H9 (cell line): ENCODE data around the gene ZNF524. TPM values are rescaled to one million over a fixed set of nuclear protein-coding genes. Genes with fewer than 3 reads are reported as not detected.

Experiments used
- DNase-seq: peaks from one replicate; pipeline ENCODE4 v3.0.0-alpha.2; 2017
- H2AFZ ChIP-seq: one replicate; pipeline ENCODE4 v1.6.1; 2013; ENCODE audit warnings: mild to moderate bottlenecking, low read length, control low read depth, moderate library complexity
- H2AK5ac ChIP-seq: 2 replicates; pipeline ENCODE4 v1.6.1; 2013; ENCODE audit warnings: low read length, control low read depth, mixed read lengths; ENCODE audit not compliant: insufficient read length
- H2BK120ac ChIP-seq: one replicate; pipeline ENCODE4 v1.6.1; 2013; ENCODE audit warnings: low read depth, mild to moderate bottlenecking, low read length, control low read depth, inconsistent platforms; ENCODE audit not compliant: poor library complexity, severe bottlenecking
- H2BK12ac ChIP-seq: 2 replicates; pipeline ENCODE4 v1.6.1; 2013; ENCODE audit warnings: low read length, control low read depth, mixed read lengths, low read depth; ENCODE audit not compliant: insufficient read length
- H2BK15ac ChIP-seq: 2 replicates; pipeline ENCODE4 v1.6.1; 2013; ENCODE audit warnings: low read depth, low read length, control low read depth
- H2BK20ac ChIP-seq: one replicate; pipeline ENCODE4 v1.6.1; 2013; ENCODE audit warnings: low read depth, mild to moderate bottlenecking, low read length, control low read depth, inconsistent platforms; ENCODE audit not compliant: poor library complexity, severe bottlenecking
- H2BK5ac ChIP-seq: 2 replicates; pipeline ENCODE4 v1.6.1; 2013; ENCODE audit warnings: low read length, control low read depth, mixed read lengths; ENCODE audit not compliant: insufficient read length
- H3K14ac ChIP-seq: 2 replicates; pipeline ENCODE4 v1.6.1; 2013; ENCODE audit warnings: low read length, control low read depth; ENCODE audit not compliant: insufficient read depth
- H3K18ac ChIP-seq: 2 replicates; pipeline ENCODE4 v1.6.1; 2013; ENCODE audit warnings: low read depth, mild to moderate bottlenecking, mixed read lengths, low read length, control low read depth; ENCODE audit not compliant: insufficient read length
- H3K23ac ChIP-seq: 2 replicates; pipeline ENCODE4 v1.6.1; 2013; ENCODE audit warnings: low read length, control low read depth, mixed read lengths, low read depth; ENCODE audit not compliant: insufficient read length
- H3K23me2 ChIP-seq: 2 replicates; pipeline ENCODE4 v1.6.1; 2013; ENCODE audit warnings: low read depth, mild to moderate bottlenecking, mixed read lengths, low read length, control low read depth; ENCODE audit not compliant: insufficient read length, poor library complexity, severe bottlenecking
- H3K27ac ChIP-seq: 2 replicates; pipeline ENCODE4 v1.5.1; 2013; ENCODE audit warnings: low read length, control low read depth, mixed read lengths, low read depth; ENCODE audit not compliant: insufficient read length
- H3K27me3 ChIP-seq: 2 replicates; pipeline ENCODE4 v1.6.1; 2013; ENCODE audit warnings: low read length, control low read depth, inconsistent platforms; ENCODE audit not compliant: insufficient read depth
- H3K4ac ChIP-seq: 2 replicates; pipeline ENCODE4 v1.6.1; 2013; ENCODE audit warnings: low read depth, mild to moderate bottlenecking, control low read depth, inconsistent platforms, low read length, moderate library complexity
- H3K4me1 ChIP-seq: 2 replicates; pipeline ENCODE4 v1.6.1; 2013; ENCODE audit warnings: low read length, control low read depth, inconsistent platforms; ENCODE audit not compliant: insufficient read depth
- H3K4me2 ChIP-seq: 2 replicates; pipeline ENCODE4 v1.6.1; 2013; ENCODE audit warnings: low read length, control low read depth, mixed read lengths; ENCODE audit not compliant: insufficient read length, insufficient read depth
- H3K56ac ChIP-seq: 2 replicates; pipeline ENCODE4 v1.6.1; 2013; ENCODE audit warnings: low read depth, mild to moderate bottlenecking, mixed read lengths, low read length, control low read depth; ENCODE audit not compliant: insufficient read length
- H3K79me1 ChIP-seq: 2 replicates; pipeline ENCODE4 v1.6.1; 2013; ENCODE audit warnings: low read depth, mild to moderate bottlenecking, moderate library complexity, low read length, control low read depth, inconsistent platforms; ENCODE audit not compliant: insufficient read depth, poor library complexity, severe bottlenecking
- H3K79me2 ChIP-seq: 2 replicates; pipeline ENCODE4 v1.6.1; 2013; ENCODE audit warnings: low read length, control low read depth, inconsistent platforms; ENCODE audit not compliant: insufficient read depth
- H3K9ac ChIP-seq: 2 replicates; pipeline ENCODE4 v1.6.1; 2013; ENCODE audit warnings: low read length, control low read depth, mixed read lengths; ENCODE audit not compliant: insufficient read length; ENCODE audit errors: extremely low read depth
- H3K9me3 ChIP-seq: one replicate; pipeline ENCODE4 v1.6.1; 2013; ENCODE audit warnings: low read depth, low read length, inconsistent platforms; ENCODE audit not compliant: control insufficient read depth
- H3T11ph ChIP-seq: one replicate; pipeline ENCODE4 v1.6.1; 2013; ENCODE audit warnings: mild to moderate bottlenecking, low read length, control low read depth, inconsistent platforms
- H4K20me1 ChIP-seq: one replicate; pipeline ENCODE4 v1.6.1; 2013; ENCODE audit not compliant: control insufficient read depth, insufficient read length, insufficient read depth
- H4K5ac ChIP-seq: 2 replicates; pipeline ENCODE4 v1.6.1; 2013; ENCODE audit warnings: low read depth, mild to moderate bottlenecking, mixed read lengths, low read length, control low read depth; ENCODE audit not compliant: insufficient read length
- H4K8ac ChIP-seq: replicated peaks from 2 replicates; pipeline ENCODE4 v1.6.1; 2013; ENCODE audit warnings: low read length, control low read depth, mixed read lengths, low read depth; ENCODE audit not compliant: insufficient read length
- H4K91ac ChIP-seq: 2 replicates; pipeline ENCODE4 v1.6.1; 2013; ENCODE audit warnings: low read depth, mild to moderate bottlenecking, moderate library complexity, mixed read lengths, low read length, control low read depth; ENCODE audit not compliant: insufficient read length
- H3K27ac Mint-ChIP-seq, 3 experiments: 2 replicates in 2 of 3; 3 replicates in 1 of 3; pipeline ENCODE4 v1.8.0; 2020 to 2021; ENCODE audit warnings: mixed read lengths in 3 of 3, mild to moderate bottlenecking in 1 of 3, moderate library complexity in 1 of 3
- H3K27me3 Mint-ChIP-seq: 2 replicates; pipeline ENCODE4 v1.8.0; 2021; ENCODE audit warnings: low read depth, mild to moderate bottlenecking, moderate library complexity, mixed read lengths
- H3K36me3 Mint-ChIP-seq, 3 experiments: 2 replicates in 2 of 3; 3 replicates in 1 of 3; pipeline ENCODE4 v1.8.0; 2020 to 2021; ENCODE audit warnings: low read depth in 3 of 3, mixed read lengths in 3 of 3; ENCODE audit not compliant: insufficient read depth in 1 of 3
- H3K4me1 Mint-ChIP-seq, 2 experiments: 2 replicates each; pipeline ENCODE4 v1.8.0; 2020; ENCODE audit warnings: mixed read lengths in 2 of 2
- H3K4me3 Mint-ChIP-seq, 2 experiments: 2 replicates in 1 of 2; 3 replicates in 1 of 2; pipeline ENCODE4 v1.8.0; 2020 to 2021; ENCODE audit warnings: mild to moderate bottlenecking in 2 of 2, mixed read lengths in 2 of 2, moderate library complexity in 1 of 2
- H3K9me3 Mint-ChIP-seq, 2 experiments: 2 replicates in 1 of 2; 3 replicates in 1 of 2; pipeline ENCODE4 v1.8.0; 2020; ENCODE audit warnings: mild to moderate bottlenecking in 2 of 2, mixed read lengths in 2 of 2, moderate library complexity in 1 of 2
- CTCF ChIP-seq: fragments of 200-600 bp; sonication (generic); conservative IDR thresholded peaks from 3 replicates; pipeline ENCODE4 v1.8.0; 2021; ENCODE audit warnings: antibody characterized with exemption, mild to moderate bottlenecking
- WGBS: extraction: QIAGEN DNeasy Blood & Tissue Kit; methylation state at CpG from one replicate; pipeline ENCODE4 v1.1.7; 2013; ENCODE audit warnings: missing lambda C conversion rate, low lambda C conversion rate, mixed read lengths; ENCODE audit not compliant: insufficient read length; ENCODE audit errors: extremely low coverage; 5-methylcytosine and 5-hydroxymethylcytosine counted together
- total RNA-seq: library from RNA; stranded (reverse); gene quantifications from 2 replicates; pipeline ENCODE4 v1.2.1, GENCODE V29; 2021

ZNF524 gene
- total RNA-seq, 1 experiment from 2014 or later, result 3.0 TPM

- Histone ChIP-seq H3K4me2 (no peak overlapping the region), H3K18ac (no peak overlapping the region), H3K9ac (no peak overlapping the region), H3K4me1 (no peaks in the 10 kb centered on the region), H4K5ac (no peak overlapping the region), H3K4ac (no peak overlapping the region), H3K27ac (no peak overlapping the region), H3K23ac (no peak overlapping the region), H4K8ac (no peak overlapping the region), H3K79me1 (no peaks in the 10 kb centered on the region), H3T11ph (no peak overlapping the region), H3K23me2 (peaks cover 7% of the 10 kb centered on the region), H3K9me3 (no peaks in the 10 kb centered on the region), H4K20me1 (no peaks in the 10 kb centered on the region), H2BK20ac (no peak overlapping the region), H3K27me3 (no peaks in the 10 kb centered on the region), H2AFZ (no peak overlapping the region), H3K79me2 (no peaks in the 10 kb centered on the region; the same call in 1 of the 2 replicates), H2BK12ac (no peak overlapping the region), H4K91ac (no peak overlapping the region), H2BK120ac (no peak overlapping the region), H3K56ac (no peak overlapping the region), H2AK5ac (no peak overlapping the region), H2BK5ac (no peak overlapping the region), H3K14ac (no peak overlapping the region), H2BK15ac (no peak overlapping the region)
- peaks cover 0 to 2% (median 0%) of the 10 kb centered on the region in 3 experiments; a peak in 2 of 7 replicates for H3K36me3 Mint-ChIP-seq
- H3K4me1 Mint-ChIP-seq, result peaks cover 26 to 31% of the 10 kb centered on the region in 2 experiments
- H3K9me3 Mint-ChIP-seq, result no peaks in the 10 kb centered on the region
- TF ChIP-seq CTCF, result no peak
- H3K27ac Mint-ChIP-seq, result no peak overlapping the region
- no peak overlapping the region for H3K4me3 Mint-ChIP-seq
- peaks cover 9% of the 10 kb centered on the region for H3K27me3 Mint-ChIP-seq
- WGBS, result no CpG with 5 or more reads among the region's 11 CpGs
- no peak for DNase-seq
These were observed 15.2 kb upstream of the ZNF524 start for GRCh38 chr19:55584871-55585270.
